H7 (cell line): Measurements from ENCODE around the gene TBX4. TPM values are rescaled to one million over a fixed set of nuclear protein-coding genes. Genes with fewer than 3 reads are reported as not detected.
"Not testable (repeated sequence)": the region's sequence is repeated elsewhere in the genome, so short reads cannot be mapped to it uniquely, and the experiment has no call there.

Experiments
- DNase-seq: peaks from one replicate; pipeline ENCODE4 v3.0.0; 2012
- H3K27me3 ChIP-seq: 2 replicates; pipeline ENCODE4 v1.6.0; 2011; ENCODE audit warnings: mild to moderate bottlenecking, low read length; ENCODE audit not compliant: control insufficient read depth, insufficient read depth
- H3K36me3 ChIP-seq: replicated peaks from 2 replicates; pipeline ENCODE4 v1.5.1; 2011; ENCODE audit warnings: low read length; ENCODE audit not compliant: control insufficient read depth, insufficient read depth
- H3K4me3 ChIP-seq: 2 replicates; pipeline ENCODE4 v1.5.1; 2011; ENCODE audit warnings: low read depth, mild to moderate bottlenecking, control low read depth, low read length, moderate library complexity; ENCODE audit not compliant: insufficient read depth
- total RNA-seq: library from RNA; depleted of rRNA; stranded (reverse); fragments of >200 nt; shearing (Covaris generic); gene quantifications from 2 replicates; pipeline ENCODE4 v1.2.3, GENCODE V29; 2014

Gene TBX4
- total RNA-seq, 1 experiment from 2014 or later = not detected

GRCh38 chr17:61508912-61509311, 56.7 kb downstream of the TBX4 start:
- H3K36me3 ChIP-seq = no peaks in the 10 kb centered on the region
- H3K27me3 ChIP-seq = no peaks in the 10 kb centered on the region
- no peak overlapping the region for H3K4me3 ChIP-seq
- no peak for DNase-seq

DNA sequence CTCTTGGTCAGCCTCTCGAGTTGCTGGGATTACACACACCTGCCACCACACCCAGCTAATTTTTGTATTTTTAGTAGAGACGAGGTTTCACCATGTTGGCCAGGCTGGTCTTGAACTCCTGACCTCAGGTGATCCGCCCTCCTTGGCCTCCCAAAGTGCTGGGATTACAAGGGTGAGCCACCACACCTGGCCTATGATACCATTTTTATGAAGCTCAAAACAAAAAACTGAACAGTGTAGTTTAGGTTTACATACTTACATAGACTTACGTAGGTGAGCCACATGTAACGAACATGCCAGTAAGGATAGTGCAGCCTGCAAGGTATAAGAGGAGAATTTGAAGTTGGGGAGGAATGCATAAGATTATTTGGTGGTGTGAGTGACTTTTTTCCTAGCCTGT, 57.2 kb downstream of the TBX4 start:
- not testable (repeated sequence) for H3K4me3 ChIP-seq, H3K36me3 ChIP-seq, H3K27me3 ChIP-seq, DNase-seq

DNA sequence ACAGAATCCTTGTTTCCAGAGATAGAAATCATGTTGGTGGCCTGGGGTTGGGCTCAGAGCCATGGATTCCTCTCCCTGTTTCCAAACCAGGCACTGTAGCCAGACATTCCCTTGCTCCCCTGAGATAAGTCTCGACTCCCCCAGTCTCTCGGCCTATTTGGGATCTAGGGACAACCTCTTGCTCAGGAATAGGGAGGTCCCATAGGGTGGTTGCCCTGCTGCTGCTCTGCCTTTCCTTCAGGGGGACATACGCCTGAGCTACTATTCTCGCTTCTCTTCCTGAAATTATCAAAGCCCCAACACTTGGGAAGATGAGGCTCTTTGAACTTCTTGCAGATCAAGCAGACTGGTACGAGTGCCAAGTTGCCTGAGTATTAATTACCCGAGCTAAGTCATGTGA, 58.0 kb downstream of the TBX4 start:
- no peaks in the 10 kb centered on the region for H3K36me3 ChIP-seq
- H3K4me3 ChIP-seq = no peak overlapping the region
- no peaks in the 10 kb centered on the region for H3K27me3 ChIP-seq
- no peak for DNase-seq

DNA sequence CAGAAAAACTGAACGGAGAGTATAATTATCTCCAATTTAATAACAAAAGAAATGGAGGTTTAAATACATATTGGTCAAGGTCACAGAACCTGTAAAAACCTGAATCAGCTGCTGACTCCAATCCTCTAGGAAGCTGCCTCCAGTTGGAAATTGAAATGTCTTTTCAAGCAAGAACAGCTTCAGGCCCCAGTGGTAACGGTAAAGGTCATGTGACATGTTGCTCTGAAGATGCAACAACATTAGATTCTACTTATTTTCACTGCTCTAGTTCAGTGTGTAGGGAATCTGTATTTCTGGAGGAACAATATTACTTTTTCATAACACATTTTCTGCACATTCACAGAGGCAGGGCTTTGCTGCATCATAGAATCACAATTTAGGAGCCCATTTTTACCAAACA, 58.8 kb downstream of the TBX4 start:
- H3K36me3 ChIP-seq = no peaks in the 10 kb centered on the region
- DNase-seq = no peak
- no peaks in the 10 kb centered on the region for H3K27me3 ChIP-seq
- H3K4me3 ChIP-seq = no peak overlapping the region

DNA sequence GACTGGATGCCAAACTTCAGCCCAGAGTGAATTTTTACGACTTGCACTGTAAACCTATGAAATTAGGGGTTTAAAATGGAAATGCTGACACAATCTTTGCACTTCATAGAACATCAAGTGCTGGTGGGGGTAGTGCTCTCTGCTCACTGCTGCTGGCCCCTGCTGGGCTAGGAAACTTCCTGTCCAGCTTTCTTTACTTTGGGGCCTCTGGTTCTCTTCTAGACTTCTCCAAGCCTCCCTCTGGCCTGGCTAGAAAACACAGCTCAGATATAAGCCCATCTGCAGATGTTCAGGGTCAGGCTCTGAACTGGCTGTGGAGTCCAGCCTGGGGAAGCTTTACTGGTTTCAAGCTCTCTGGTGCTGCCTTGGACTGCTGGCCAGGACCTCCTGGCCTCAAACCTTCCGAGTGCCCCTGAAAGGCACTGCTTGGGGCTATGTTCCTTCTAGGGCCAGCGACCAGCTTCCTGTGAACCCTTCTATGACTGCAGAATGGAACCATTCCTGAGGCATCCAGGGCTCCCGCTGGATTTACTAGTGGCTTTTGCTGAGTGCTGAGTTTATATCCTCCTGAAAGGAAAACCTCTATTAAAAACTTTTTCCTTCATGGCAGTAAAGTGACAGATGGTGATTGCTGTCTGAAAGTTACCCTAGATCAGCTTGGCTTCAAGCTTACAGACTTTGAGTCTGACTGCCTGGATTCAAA, 59.4 kb downstream of the TBX4 start:
- no peak for DNase-seq
- no peak overlapping the region for H3K4me3 ChIP-seq
- no peaks in the 10 kb centered on the region for H3K36me3 ChIP-seq

GRCh38 chr17:61514491-61514890, 62.3 kb downstream of the TBX4 start:
- no peak for DNase-seq
- no peaks in the 10 kb centered on the region for H3K36me3 ChIP-seq
- no peaks in the 10 kb centered on the region for H3K27me3 ChIP-seq
- no peak overlapping the region for H3K4me3 ChIP-seq

More for the DNA sequence above, 59.4 kb downstream of the TBX4 start:
- no peaks in the 10 kb centered on the region for H3K27me3 ChIP-seq

GRCh38 chr17:61517265-61517664, 65.0 kb downstream of the TBX4 start:
- Histone ChIP-seq H3K27me3 (no peaks in the 10 kb centered on the region), H3K4me3 (no peak overlapping the region), H3K36me3 (no peaks in the 10 kb centered on the region)
- DNase-seq = no peak

DNA sequence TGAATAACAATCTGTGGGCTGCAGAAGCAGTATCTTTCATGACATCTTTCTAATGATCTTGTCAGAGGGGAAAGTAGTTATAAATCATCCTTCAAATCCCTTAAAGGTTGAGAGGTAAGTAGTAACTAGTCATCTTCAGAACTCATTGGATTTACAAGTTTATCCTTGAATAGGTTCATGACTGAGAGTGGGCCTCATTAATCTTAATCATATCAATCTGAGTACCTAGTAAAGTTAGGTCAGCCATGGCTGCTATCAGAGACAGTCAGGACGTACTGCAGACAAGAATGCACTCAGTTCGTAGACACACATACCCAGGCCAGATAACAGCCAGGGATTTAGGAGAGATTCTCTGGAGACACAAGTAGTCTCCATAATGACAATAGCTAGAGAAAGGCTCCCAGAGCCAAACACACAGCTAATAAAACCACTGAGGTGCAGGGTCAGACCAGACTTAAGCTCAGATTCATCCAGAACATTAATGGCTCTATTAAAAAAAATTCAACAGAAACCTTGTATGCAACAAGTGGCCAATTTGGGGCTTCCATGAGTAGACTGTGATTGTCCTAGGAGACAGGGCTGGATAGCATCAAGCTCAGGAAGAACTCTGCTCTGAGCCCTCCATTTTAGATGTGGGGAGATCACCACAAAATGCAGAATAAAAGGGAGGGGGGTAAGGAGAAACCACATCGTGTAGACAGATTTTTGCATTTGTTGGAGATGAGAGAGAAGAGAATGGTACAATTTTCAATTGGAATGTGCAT, 65.8 kb downstream of the TBX4 start:
- H3K4me3 ChIP-seq = no peak overlapping the region
- H3K36me3 ChIP-seq = no peaks in the 10 kb centered on the region
- H3K27me3 ChIP-seq = no peaks in the 10 kb centered on the region
- no peak for DNase-seq

- H3K4me3 ChIP-seq = no peak overlapping the region
- DNase-seq = no peak
- no peaks in the 10 kb centered on the region for H3K27me3 ChIP-seq
- H3K36me3 ChIP-seq = no peaks in the 10 kb centered on the region
Observed at GRCh38 chr17:61519139-61519538, 66.9 kb downstream of the TBX4 start.

- H3K27me3 ChIP-seq = no peaks in the 10 kb centered on the region
- no peak overlapping the region for H3K4me3 ChIP-seq
- no peak for DNase-seq
- H3K36me3 ChIP-seq = no peaks in the 10 kb centered on the region
Observed at GRCh38 chr17:61519754-61520440, 67.7 kb downstream of the TBX4 start.

DNA sequence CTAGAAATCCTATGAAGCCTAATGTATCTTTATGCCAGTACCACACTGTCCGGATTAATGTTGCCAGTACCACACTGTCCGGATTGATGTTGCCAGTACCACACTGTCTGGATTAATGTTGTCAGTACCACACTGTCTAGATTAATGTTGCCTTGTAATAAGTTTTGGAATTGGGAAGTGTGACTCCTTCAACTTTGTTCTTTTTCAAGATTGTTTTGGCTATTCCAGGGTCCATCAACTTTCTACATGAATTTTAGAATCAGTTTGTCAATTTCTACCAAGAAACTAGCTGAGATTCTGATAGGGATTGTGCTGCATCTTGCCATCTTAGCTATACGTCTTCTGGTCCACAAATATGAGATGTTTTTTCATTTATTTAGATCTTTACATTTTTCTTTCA, 68.7 kb downstream of the TBX4 start:
- no peak overlapping the region for H3K4me3 ChIP-seq
- H3K27me3 ChIP-seq = no peaks in the 10 kb centered on the region
- no peak for DNase-seq
- no peaks in the 10 kb centered on the region for H3K36me3 ChIP-seq

- Histone ChIP-seq H3K36me3 (no peaks in the 10 kb centered on the region), H3K4me3 (no peak overlapping the region), H3K27me3 (no peaks in the 10 kb centered on the region)
- DNase-seq = no peak
Observed at GRCh38 chr17:61522088-61522487, 69.9 kb downstream of the TBX4 start.

- DNase-seq = no peak
- H3K36me3 ChIP-seq = no peaks in the 10 kb centered on the region
- H3K4me3 ChIP-seq = no peak overlapping the region
- H3K27me3 ChIP-seq = no peaks in the 10 kb centered on the region
Observed at GRCh38 chr17:61524319-61524718, 72.1 kb downstream of the TBX4 start.

DNA sequence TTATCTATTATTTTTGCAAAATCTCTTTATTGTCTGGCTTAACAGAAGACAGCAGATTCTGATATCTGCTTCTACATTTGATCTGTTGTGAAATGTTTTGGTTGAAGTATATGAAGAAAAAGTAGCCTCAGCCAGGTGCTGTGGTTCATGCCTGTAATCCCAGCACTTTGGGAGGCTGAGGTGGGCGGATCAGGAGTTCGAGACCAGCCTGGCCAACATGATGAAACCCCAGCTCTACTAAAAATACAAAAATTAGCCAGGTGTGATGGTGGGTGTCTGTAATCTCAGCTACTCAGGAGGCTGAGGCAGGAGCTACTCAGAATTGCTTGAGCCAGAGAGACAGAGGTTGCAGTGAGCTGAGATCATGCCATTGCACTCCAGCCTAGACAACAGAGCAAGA, 75.2 kb downstream of the TBX4 start:
- not testable (repeated sequence) for DNase-seq, H3K4me3 ChIP-seq, H3K27me3 ChIP-seq, H3K36me3 ChIP-seq

GRCh38 chr17:61528171-61528570, 75.9 kb downstream of the TBX4 start:
- Histone ChIP-seq H3K4me3 (no peak overlapping the region), H3K27me3 (no peaks in the 10 kb centered on the region), H3K36me3 (no peaks in the 10 kb centered on the region)
- DNase-seq = no peak
